Stimulated activated CD4-positive, alpha-beta T cell treated with anti-CD3 and anti-CD28 coated beads, TNF-alpha, amount 100 ng/mL, for 1 hour (primary cell): ENCODE measurements around the gene EFNA1.
A peak's percentile ranks its signal among the peaks of the same experiment; 100 is the strongest.

Source experiments
- DNase-seq, 3 donors: peaks; one replicate each; pipeline ENCODE4 v3.0.0-alpha.2; 2020; ENCODE audit warnings: low read depth in 3 of 3, low spot score in 1 of 3

The EFNA1 gene

DNA sequence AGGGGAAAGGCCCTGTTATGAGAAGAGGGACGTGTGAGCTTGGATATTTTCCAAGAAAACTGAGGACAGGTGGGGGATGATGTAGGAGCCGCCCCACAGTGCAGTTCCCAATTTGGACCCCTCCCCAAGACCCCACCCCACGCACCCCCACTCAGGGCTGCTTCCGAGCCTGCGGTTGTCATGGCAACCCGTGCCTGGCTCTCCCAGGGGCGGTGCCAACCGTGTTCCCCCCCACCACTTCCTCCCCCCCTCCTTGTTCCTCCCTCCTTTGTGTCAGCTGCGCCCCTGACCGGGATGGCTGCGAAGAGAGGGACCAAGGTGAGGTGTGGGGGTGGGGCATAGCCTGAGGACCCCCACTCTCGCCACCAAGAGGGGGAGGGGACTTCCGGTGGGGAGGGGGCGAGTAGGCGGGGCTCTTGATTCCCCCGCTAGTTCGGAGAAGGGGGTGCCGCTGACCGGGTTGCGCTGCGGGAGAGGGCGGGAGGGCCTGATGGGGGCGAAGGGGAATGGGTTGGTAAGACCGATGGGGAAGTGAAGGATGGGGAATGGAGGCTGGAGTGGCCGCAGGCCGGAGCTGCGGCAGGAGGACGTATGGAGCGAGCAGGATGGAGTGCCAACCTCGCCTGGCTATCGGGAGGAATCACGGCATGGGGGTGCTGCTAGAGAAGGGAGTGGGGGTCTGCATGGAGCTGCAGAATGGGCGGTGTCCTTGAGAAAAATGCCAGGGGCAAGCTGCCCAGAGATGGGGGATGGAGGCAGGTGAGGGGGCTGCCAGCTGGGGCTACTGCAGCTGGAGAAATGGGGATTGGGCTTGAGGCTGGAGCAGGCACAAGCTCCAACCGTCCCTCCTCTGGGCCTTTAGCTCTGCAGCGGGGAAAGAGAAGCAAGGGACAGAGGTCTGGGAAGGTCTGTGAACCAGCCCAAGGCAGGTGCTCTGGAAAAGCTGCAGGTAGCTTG lies 46.9 kb downstream of the EFNA1 start:
- DNase-seq = no peak

DNA sequence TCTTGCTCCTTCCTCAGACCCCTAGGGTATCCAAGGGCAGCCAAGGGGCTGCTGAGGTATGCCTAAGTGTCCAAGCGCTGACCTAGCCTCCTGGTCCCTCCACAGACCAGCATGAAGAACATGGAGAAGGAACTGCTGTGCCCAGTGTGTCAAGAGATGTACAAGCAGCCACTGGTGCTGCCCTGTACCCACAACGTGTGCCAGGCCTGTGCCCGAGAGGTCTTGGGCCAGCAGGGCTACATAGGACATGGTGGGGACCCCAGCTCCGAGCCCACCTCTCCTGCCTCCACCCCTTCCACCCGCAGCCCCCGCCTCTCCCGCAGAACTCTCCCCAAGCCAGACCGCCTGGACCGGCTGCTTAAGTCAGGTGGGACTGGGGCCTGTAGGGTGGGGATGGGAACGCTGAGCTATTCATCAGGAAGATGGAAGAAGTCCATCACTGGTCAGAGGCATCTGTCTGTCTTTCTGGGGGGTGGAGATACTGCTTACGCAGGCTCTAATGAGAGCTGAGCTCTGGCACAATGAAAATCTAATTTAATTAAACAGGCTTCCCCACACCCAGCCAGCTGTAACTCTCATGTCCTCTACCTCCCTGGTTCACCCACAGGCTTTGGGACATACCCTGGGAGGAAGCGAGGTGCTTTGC lies 47.7 kb downstream of the EFNA1 start:
- no peak for DNase-seq

DNA sequence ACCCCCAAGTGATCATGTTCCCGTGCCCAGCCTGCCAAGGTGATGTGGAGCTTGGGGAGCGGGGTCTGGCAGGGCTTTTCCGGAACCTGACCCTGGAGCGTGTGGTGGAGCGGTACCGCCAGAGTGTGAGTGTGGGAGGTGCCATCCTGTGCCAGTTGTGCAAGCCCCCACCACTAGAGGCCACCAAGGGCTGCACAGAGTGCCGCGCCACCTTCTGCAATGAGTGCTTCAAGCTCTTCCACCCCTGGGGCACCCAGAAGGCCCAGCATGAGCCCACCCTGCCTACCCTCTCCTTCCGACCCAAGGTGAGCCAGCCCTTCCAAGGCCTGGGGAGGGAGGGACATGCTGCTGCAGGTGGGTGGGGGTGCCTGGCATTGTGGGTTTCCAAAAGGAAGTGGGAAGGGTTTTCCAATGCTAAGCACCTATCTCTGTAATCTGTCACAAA lies 48.3 kb downstream of the EFNA1 start:
- no peak for DNase-seq

DNA sequence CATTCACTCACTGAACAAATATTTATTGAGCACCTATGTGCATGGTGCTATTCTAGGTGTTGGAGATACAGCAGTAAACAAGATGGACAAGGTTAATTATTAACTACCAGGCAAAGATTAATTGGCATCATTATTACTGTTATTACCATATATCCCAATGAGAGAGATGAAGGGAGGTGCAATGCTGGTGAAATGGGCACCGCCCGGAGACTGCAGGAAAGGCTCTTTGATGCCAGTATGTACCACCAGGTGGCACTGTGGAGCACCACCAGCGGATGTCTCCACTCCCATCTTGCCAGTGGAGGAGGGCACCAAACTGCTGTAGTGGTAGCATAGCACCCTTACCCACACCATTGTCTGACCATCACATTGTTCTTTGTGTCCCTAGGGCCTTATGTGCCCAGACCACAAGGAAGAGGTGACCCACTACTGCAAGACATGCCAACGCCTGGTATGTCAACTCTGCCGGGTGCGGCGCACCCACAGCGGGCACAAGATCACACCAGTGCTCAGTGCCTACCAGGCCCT lies 48.9 kb downstream of the EFNA1 start:
- peak; percentile 59 to 82 (median 70) for DNase-seq

- no peak for DNase-seq
Observed at GRCh38 chr1:155177192-155177917, 49.7 kb downstream of the EFNA1 start.

GRCh38 chr1:155177918-155178281 lies 50.2 kb downstream of the EFNA1 start:
- DNase-seq = no peak

DNA sequence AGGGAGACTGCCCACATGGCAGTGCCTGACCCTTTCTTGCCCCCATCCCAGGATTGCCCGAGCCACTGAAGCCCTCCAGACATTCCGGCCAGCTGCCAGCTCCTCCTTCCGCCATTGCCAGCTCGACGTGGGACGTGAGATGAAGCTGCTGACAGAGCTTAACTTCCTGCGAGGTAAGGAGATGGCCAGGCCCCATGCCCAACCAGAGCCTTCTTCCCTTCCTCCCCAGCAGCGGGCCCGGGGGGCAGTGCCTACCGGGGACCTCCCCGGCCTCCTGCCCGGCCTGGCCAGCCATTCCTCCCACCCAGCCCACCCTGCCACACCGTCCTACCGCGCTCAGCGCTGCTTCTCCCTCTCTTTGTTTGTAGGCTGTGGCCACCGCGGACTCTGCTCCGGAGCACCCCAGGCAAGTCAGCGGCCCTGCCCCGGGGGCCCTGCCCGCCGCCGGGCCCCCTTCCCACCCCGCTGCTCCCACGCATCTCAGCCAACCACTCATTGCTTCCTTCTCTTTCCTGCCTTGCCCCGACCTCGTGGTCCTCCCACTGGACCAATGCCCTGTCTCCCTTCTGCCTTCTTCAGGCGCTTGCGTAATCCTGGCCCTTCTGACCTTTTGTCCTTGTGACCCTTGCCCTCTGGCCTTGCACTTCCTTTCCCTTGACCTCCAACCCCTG lies 50.9 kb downstream of the EFNA1 start:
- DNase-seq = no peak

GRCh38 chr1:155179112-155180031 lies 51.7 kb downstream of the EFNA1 start:
- DNase-seq = no peak

DNA sequence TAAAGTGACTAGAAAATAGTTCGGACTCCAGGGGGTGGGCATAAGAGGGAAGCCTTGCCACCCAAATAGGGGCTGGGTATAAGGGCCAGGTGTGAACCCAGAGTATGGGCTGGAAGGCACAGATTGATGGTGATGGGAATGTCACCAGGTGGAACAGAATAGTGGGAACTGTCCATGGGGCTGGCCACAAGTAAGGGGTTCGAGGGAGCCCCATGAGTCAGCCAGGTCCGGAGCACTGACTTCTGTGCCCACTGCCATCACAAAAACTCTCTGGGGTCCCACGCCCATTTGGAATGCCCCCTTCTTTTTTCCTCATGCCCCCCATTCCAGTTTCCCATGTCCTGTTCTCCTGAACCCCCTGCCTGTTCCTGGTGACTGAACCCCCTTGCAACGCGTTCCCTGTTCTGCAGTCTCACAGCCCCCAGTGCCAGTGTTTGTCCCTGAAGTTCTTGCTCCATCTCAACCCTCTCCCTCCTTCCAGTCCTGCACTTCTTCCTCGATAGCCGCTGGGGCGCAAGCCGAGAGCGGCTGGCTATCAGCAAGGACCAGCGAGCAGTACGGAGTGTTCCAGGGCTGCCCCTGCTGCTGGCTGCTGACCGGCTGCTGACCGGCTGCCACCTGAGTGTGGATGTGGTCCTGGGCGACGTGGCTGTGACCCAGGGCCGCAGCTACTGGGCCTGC lies 53.8 kb downstream of the EFNA1 start:
- no peak for DNase-seq

- no peak for DNase-seq
Observed at GRCh38 chr1:155182052-155182550, 54.4 kb downstream of the EFNA1 start.

GRCh38 chr1:155183775-155184221 lies 56.1 kb downstream of the EFNA1 start:
- DNase-seq = no peak

- no peak for DNase-seq
Observed at GRCh38 chr1:155184351-155184811, 56.7 kb downstream of the EFNA1 start.
